Activated T-helper 17 cell treated with anti-CD3 and anti-CD28 coated beads, Interleukin-2, amount 50 U/mL, for 72 hours (primary cell): ENCODE measurements around the gene C1QL3. TPM values are rescaled to one million over a fixed set of nuclear protein-coding genes. Genes with fewer than 3 reads are reported as not detected.

ENCODE experiments used
- ATAC-seq: fragments of 150-1000 bp; cut with Tn5 transposase; replicated peaks from 2 replicates; pipeline ENCODE4 v1.10.0; 2021; ENCODE audit warnings: mild to moderate bottlenecking, moderate library complexity
- H3K27ac Mint-ChIP-seq: one replicate; pipeline ENCODE4 v1.8.0; 2022; ENCODE audit warnings: mixed read lengths
- H3K27me3 Mint-ChIP-seq: one replicate; pipeline ENCODE4 v1.8.0; 2022; ENCODE audit warnings: mixed read lengths
- H3K36me3 Mint-ChIP-seq: one replicate; pipeline ENCODE4 v1.8.0; 2022; ENCODE audit warnings: low read depth, mild to moderate bottlenecking, mixed read lengths
- H3K4me1 Mint-ChIP-seq: one replicate; pipeline ENCODE4 v1.8.0; 2022; ENCODE audit warnings: mixed read lengths
- H3K4me3 Mint-ChIP-seq: one replicate; pipeline ENCODE4 v1.8.0; 2022; ENCODE audit warnings: mild to moderate bottlenecking, mixed read lengths
- H3K9me3 Mint-ChIP-seq: one replicate; pipeline ENCODE4 v1.8.0; 2022; ENCODE audit warnings: mixed read lengths
- total RNA-seq, 2 donors: library from RNA; stranded (reverse); gene quantifications; one replicate each; pipeline ENCODE4 v1.2.3, GENCODE V29; 2022

Gene C1QL3
- total RNA-seq, 2 donors from 2014 or later = 0.13 TPM; not detected in 1

- H3K27me3 Mint-ChIP-seq = peaks cover 23% of the 10 kb centered on the region
- H3K27ac Mint-ChIP-seq = no peak overlapping the region
- peak overlapping the region; percentile 60 for H3K4me3 Mint-ChIP-seq
- H3K4me1 Mint-ChIP-seq = no peaks in the 10 kb centered on the region
- H3K9me3 Mint-ChIP-seq = no peaks in the 10 kb centered on the region
- ATAC-seq = peak; percentile 54
- H3K36me3 Mint-ChIP-seq = no peaks in the 10 kb centered on the region
These were observed 1.5 kb downstream of the C1QL3 start for GRCh38 chr10:16519908-16520861.

GRCh38 chr10:16519250-16519907 is 2.3 kb downstream of the C1QL3 start:
- Mint-ChIP-seq H3K9me3 (no peaks in the 10 kb centered on the region), H3K27ac (no peak overlapping the region), H3K36me3 (peaks cover 5% of the 10 kb centered on the region), H3K4me1 (no peaks in the 10 kb centered on the region), H3K4me3 (peak overlapping the region; percentile 60), H3K27me3 (peaks cover 23% of the 10 kb centered on the region)
- no peak for ATAC-seq

GRCh38 chr10:16518822-16519221 is 2.9 kb downstream of the C1QL3 start:
- ATAC-seq = no peak
- H3K9me3 Mint-ChIP-seq = no peaks in the 10 kb centered on the region
- H3K27me3 Mint-ChIP-seq = peaks cover 21% of the 10 kb centered on the region
- H3K36me3 Mint-ChIP-seq = peaks cover 11% of the 10 kb centered on the region
- peak overlapping the region; percentile 60 for H3K4me3 Mint-ChIP-seq
- H3K4me1 Mint-ChIP-seq = no peaks in the 10 kb centered on the region
- no peak overlapping the region for H3K27ac Mint-ChIP-seq

GRCh38 chr10:16510843-16511242 is 10.8 kb downstream of the C1QL3 start:
- no peak for ATAC-seq
- H3K27ac Mint-ChIP-seq = no peak overlapping the region
- no peak overlapping the region for H3K4me3 Mint-ChIP-seq
- no peaks in the 10 kb centered on the region for H3K9me3 Mint-ChIP-seq
- no peaks in the 10 kb centered on the region for H3K27me3 Mint-ChIP-seq
- H3K4me1 Mint-ChIP-seq = no peaks in the 10 kb centered on the region
- peaks cover 58% of the 10 kb centered on the region for H3K36me3 Mint-ChIP-seq

- Mint-ChIP-seq H3K27ac (no peak overlapping the region), H3K9me3 (no peaks in the 10 kb centered on the region), H3K4me3 (no peak overlapping the region), H3K36me3 (peaks cover 58% of the 10 kb centered on the region), H3K27me3 (no peaks in the 10 kb centered on the region), H3K4me1 (no peaks in the 10 kb centered on the region)
- no peak for ATAC-seq
These were observed 11.7 kb downstream of the C1QL3 start for GRCh38 chr10:16509996-16510395.

GRCh38 chr10:16505161-16505560 is 16.5 kb downstream of the C1QL3 start:
- Mint-ChIP-seq H3K36me3 (peaks cover 32% of the 10 kb centered on the region), H3K4me1 (peaks cover 5% of the 10 kb centered on the region), H3K9me3 (no peaks in the 10 kb centered on the region), H3K27ac (no peak overlapping the region), H3K27me3 (no peaks in the 10 kb centered on the region), H3K4me3 (no peak overlapping the region)
- ATAC-seq = peak; percentile 32

- no peak for ATAC-seq
- H3K9me3 Mint-ChIP-seq = no peaks in the 10 kb centered on the region
- no peak overlapping the region for H3K4me3 Mint-ChIP-seq
- H3K27ac Mint-ChIP-seq = no peak overlapping the region
- H3K36me3 Mint-ChIP-seq = peaks cover 58% of the 10 kb centered on the region
- H3K27me3 Mint-ChIP-seq = no peaks in the 10 kb centered on the region
- no peaks in the 10 kb centered on the region for H3K4me1 Mint-ChIP-seq
These were observed 23.8 kb downstream of the C1QL3 start for GRCh38 chr10:16497911-16498310.

GRCh38 chr10:16493884-16494536 is 27.7 kb downstream of the C1QL3 start:
- ATAC-seq = no peak
- H3K4me3 Mint-ChIP-seq = no peak overlapping the region

GRCh38 chr10:16491933-16492332 is 29.7 kb downstream of the C1QL3 start:
- H3K27me3 Mint-ChIP-seq = no peaks in the 10 kb centered on the region
- H3K4me3 Mint-ChIP-seq = no peak overlapping the region
- ATAC-seq = no peak
- H3K9me3 Mint-ChIP-seq = no peaks in the 10 kb centered on the region
- no peak overlapping the region for H3K27ac Mint-ChIP-seq
- H3K36me3 Mint-ChIP-seq = peaks cover 71% of the 10 kb centered on the region
- H3K4me1 Mint-ChIP-seq = no peaks in the 10 kb centered on the region

More at GRCh38 chr10:16493884-16494536, 27.7 kb downstream of the C1QL3 start:
- H3K27me3 Mint-ChIP-seq = no peaks in the 10 kb centered on the region
- no peak overlapping the region for H3K27ac Mint-ChIP-seq
- peaks cover 70% of the 10 kb centered on the region for H3K36me3 Mint-ChIP-seq
- H3K9me3 Mint-ChIP-seq = no peaks in the 10 kb centered on the region
- H3K4me1 Mint-ChIP-seq = no peaks in the 10 kb centered on the region

- Mint-ChIP-seq H3K4me3 (no peak overlapping the region), H3K36me3 (peaks cover 76% of the 10 kb centered on the region), H3K9me3 (no peaks in the 10 kb centered on the region), H3K27me3 (no peaks in the 10 kb centered on the region), H3K27ac (no peak overlapping the region), H3K4me1 (no peaks in the 10 kb centered on the region)
- ATAC-seq = no peak
These were observed 31.2 kb downstream of the C1QL3 start for GRCh38 chr10:16490511-16490910.

- peaks cover 5% of the 10 kb centered on the region for H3K4me1 Mint-ChIP-seq
- H3K27me3 Mint-ChIP-seq = no peaks in the 10 kb centered on the region
- H3K4me3 Mint-ChIP-seq = no peak overlapping the region
- peaks cover 46% of the 10 kb centered on the region for H3K36me3 Mint-ChIP-seq
- no peak overlapping the region for H3K27ac Mint-ChIP-seq
- no peaks in the 10 kb centered on the region for H3K9me3 Mint-ChIP-seq
- ATAC-seq = peak; percentile 51
These were observed 38.3 kb downstream of the C1QL3 start for GRCh38 chr10:16483241-16483917.

- no peaks in the 10 kb centered on the region for H3K9me3 Mint-ChIP-seq
- H3K4me1 Mint-ChIP-seq = peaks cover 5% of the 10 kb centered on the region
- no peak for ATAC-seq
- no peak overlapping the region for H3K4me3 Mint-ChIP-seq
- no peak overlapping the region for H3K27ac Mint-ChIP-seq
- peaks cover 26% of the 10 kb centered on the region for H3K36me3 Mint-ChIP-seq
- no peaks in the 10 kb centered on the region for H3K27me3 Mint-ChIP-seq
These were observed 40.5 kb downstream of the C1QL3 start for GRCh38 chr10:16481052-16481728.

- Mint-ChIP-seq H3K4me1 (peaks cover 5% of the 10 kb centered on the region), H3K27me3 (no peaks in the 10 kb centered on the region), H3K27ac (no peak overlapping the region), H3K9me3 (no peaks in the 10 kb centered on the region), H3K4me3 (no peak overlapping the region), H3K36me3 (peaks cover 6% of the 10 kb centered on the region)
- ATAC-seq = no peak
These were observed 42.9 kb downstream of the C1QL3 start for GRCh38 chr10:16478801-16479200.

GRCh38 chr10:16477757-16478156 is 43.9 kb downstream of the C1QL3 start:
- no peaks in the 10 kb centered on the region for H3K27me3 Mint-ChIP-seq
- no peak overlapping the region for H3K27ac Mint-ChIP-seq
- peaks cover 10% of the 10 kb centered on the region for H3K36me3 Mint-ChIP-seq
- H3K4me1 Mint-ChIP-seq = no peaks in the 10 kb centered on the region
- no peaks in the 10 kb centered on the region for H3K9me3 Mint-ChIP-seq
- H3K4me3 Mint-ChIP-seq = no peak overlapping the region
- peak; percentile 28 for ATAC-seq
